Gastroesophageal sphincter (tissue), 3 donors: ENCODE measurements around the gene TM9SF1.

Experiments used
- CTCF ChIP-seq, 4 experiments: fragments of 200-600 bp in 2 of 4; fragments of 450-650 bp in 2 of 4; sonication (generic) in 1 of 4; IDR thresholded peaks; one replicate each; pipeline ENCODE4 v1.5.1; 2017 to 2019; ENCODE audit warnings: antibody characterized with exemption in 4 of 4, mild to moderate bottlenecking in 2 of 4, moderate library complexity in 2 of 4
- POLR2A ChIP-seq, 2 donors: fragments of 450-650 bp; IDR thresholded peaks; one replicate each; pipeline ENCODE4 v1.6.1; 2017; ENCODE audit warnings: antibody characterized with exemption in 2 of 2, mild to moderate bottlenecking in 2 of 2, moderate library complexity in 1 of 2

DNA sequence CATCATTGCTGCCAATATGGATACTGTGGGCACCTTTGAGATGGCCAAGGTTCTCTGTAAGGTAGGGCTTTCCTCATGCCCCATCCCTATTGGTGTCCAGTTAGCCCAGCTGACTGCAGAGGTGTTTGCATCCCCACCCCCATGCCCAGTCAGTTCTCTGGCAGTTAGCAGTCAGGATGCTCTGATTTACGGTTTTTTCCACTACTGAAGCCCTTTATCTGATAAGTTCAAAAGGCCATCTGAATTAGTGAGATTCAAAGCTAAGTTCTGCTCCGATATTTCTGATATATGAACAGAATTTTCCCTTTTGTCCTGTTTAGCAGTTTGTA is 38.3 kb upstream of the TM9SF1 start:
- TF ChIP-seq CTCF (IDR thresholded peaks at IDR 0.05) (no peak), POLR2A (IDR thresholded peaks at IDR 0.05) (no peak)
